ENCODE data around the gene SLCO2B1.

The SLCO2B1 gene

GRCh38 chr11:75204685-75205563, 54.0 kb downstream of the SLCO2B1 start:
- no peak overlapping the region for H3K27ac Mint-ChIP-seq
- no peaks in the 10 kb centered on the region for H3K9me3 Mint-ChIP-seq
- DNase-seq = peak; percentile 76 to 82
- no peaks in the 10 kb centered on the region for H3K4me1 Mint-ChIP-seq
- peaks cover 10% of the 10 kb centered on the region for H3K27me3 Mint-ChIP-seq
- ATAC-seq = peak; percentile 95
- H3K4me3 Mint-ChIP-seq = no peak overlapping the region

DNA sequence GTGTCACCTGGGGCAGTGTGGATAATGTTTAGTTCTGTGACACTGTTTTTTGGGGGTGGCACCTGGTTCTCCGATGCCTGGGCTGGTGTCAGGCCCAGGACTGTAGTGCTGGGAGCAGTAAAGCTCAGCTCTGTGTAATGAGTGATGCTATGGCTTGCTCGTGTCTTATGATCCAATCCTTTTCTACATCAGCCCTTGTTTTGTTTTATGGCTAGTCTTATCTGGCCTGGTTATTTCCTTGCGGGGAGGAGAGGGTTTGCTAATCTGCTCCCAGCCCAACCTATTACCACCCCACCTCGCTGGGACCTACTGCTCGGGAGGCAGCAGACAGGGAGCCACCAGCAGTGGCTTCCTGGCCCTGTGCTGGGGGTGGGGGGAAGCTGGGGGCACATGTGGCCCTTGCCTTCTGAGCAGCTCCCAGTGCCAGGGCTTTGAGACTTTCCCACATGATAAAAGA, 54.7 kb downstream of the SLCO2B1 start:
- Mint-ChIP-seq H3K27me3 (peaks cover 10% of the 10 kb centered on the region), H3K9me3 (no peaks in the 10 kb centered on the region), H3K4me3 (no peak overlapping the region), H3K4me1 (no peaks in the 10 kb centered on the region), H3K27ac (no peak overlapping the region)
- DNase-seq (no peak), ATAC-seq (no peak)

GRCh38 chr11:75208446-75208845, 57.5 kb downstream of the SLCO2B1 start:
- DNase-seq (no peak), ATAC-seq (no peak)
- Mint-ChIP-seq H3K4me1 (no peaks in the 10 kb centered on the region), H3K4me3 (no peak overlapping the region), H3K9me3 (no peaks in the 10 kb centered on the region), H3K27me3 (peaks cover 19% of the 10 kb centered on the region), H3K27ac (no peak overlapping the region)

- Mint-ChIP-seq H3K9me3 (no peaks in the 10 kb centered on the region), H3K4me1 (no peaks in the 10 kb centered on the region), H3K27ac (no peak overlapping the region), H3K27me3 (peaks cover 20% of the 10 kb centered on the region), H3K4me3 (no peak overlapping the region)
- no peak for DNase-seq
- no peak for ATAC-seq
Observed at GRCh38 chr11:75212411-75212810, 61.5 kb downstream of the SLCO2B1 start.

DNA sequence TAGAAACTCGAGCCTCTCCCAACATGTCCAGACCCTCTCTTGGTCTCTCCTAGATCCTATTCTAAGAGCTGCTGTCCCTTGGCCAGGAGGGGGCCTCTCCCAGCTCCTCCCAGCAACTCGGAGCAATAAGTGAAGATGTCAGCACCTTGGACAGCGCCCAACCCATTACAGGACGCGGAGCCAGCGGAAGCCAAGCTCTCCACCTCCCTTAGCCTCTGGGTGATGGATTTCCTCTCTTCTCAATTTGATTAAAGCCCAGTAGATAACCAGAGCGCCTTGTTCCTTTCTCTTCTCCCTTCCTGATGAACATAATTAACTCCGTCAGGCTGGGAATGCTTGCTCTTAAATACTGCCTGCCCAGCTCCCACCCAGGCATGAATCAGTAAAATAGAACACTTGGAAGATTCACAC, 63.5 kb downstream of the SLCO2B1 start:
- ATAC-seq = peak; percentile 57
- no peaks in the 10 kb centered on the region for H3K9me3 Mint-ChIP-seq
- no peaks in the 10 kb centered on the region for H3K4me1 Mint-ChIP-seq
- peaks cover 34% of the 10 kb centered on the region for H3K27me3 Mint-ChIP-seq
- peak; percentile 64 to 65 for DNase-seq
- H3K27ac Mint-ChIP-seq = no peak overlapping the region
- H3K4me3 Mint-ChIP-seq = no peak overlapping the region

- H3K9me3 Mint-ChIP-seq = no peaks in the 10 kb centered on the region
- H3K4me3 Mint-ChIP-seq = no peak overlapping the region
- ATAC-seq (no peak), DNase-seq (no peak)
- H3K27ac Mint-ChIP-seq = no peak overlapping the region
- H3K27me3 Mint-ChIP-seq = peaks cover 34% of the 10 kb centered on the region
- H3K4me1 Mint-ChIP-seq = no peaks in the 10 kb centered on the region
Observed at GRCh38 chr11:75214843-75215242, 63.9 kb downstream of the SLCO2B1 start.

- no peak overlapping the region for H3K4me3 Mint-ChIP-seq
- ATAC-seq (no peak), DNase-seq (no peak)
- H3K4me1 Mint-ChIP-seq = no peaks in the 10 kb centered on the region
- H3K27me3 Mint-ChIP-seq = peaks cover 25% of the 10 kb centered on the region
- no peak overlapping the region for H3K27ac Mint-ChIP-seq
- H3K9me3 Mint-ChIP-seq = no peaks in the 10 kb centered on the region
Observed at GRCh38 chr11:75219869-75220268, 69.0 kb downstream of the SLCO2B1 start.

DNA sequence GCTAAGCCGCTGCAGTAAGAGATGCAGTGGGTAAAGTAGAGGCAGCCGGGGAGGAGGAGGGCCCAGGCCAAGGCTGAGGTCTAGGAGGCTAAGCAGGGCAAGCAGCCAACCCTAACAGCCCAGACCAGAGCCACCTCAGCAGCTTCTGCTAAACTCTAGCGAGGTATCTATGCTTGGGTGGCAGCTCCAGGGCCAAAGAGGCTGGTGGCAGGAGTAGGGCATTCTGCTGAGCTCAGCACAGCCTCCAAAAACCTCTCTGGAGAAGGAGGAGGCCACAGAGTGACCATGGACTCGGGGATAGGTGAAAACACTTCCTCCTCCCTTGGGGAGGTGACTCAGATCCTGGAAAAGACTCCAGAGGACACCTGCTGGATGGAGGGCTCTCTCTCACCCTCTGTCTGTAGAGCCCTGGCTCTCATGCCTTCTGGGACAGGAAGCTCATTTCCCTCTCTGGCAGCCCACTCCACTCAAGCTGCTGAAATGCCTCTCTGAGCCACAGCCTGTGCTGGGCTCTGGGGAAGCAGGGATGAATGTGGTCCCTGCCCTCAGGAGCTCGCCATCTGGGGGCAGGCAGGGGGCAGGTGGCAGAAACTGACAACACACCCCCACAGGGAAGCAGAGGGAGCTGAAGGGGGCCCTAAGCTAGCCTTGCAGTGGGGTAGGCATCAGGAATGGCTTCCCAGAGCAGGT, 73.2 kb downstream of the SLCO2B1 start:
- Mint-ChIP-seq H3K27ac (no peak overlapping the region), H3K4me3 (no peak overlapping the region), H3K4me1 (no peaks in the 10 kb centered on the region), H3K27me3 (peaks cover 3% of the 10 kb centered on the region), H3K9me3 (no peaks in the 10 kb centered on the region)
- DNase-seq (no peak), ATAC-seq (no peak)

GRCh38 chr11:75225794-75226193, 74.9 kb downstream of the SLCO2B1 start:
- no peak for ATAC-seq
- no peak for DNase-seq
- H3K27me3 Mint-ChIP-seq = peaks cover 12% of the 10 kb centered on the region
- H3K4me1 Mint-ChIP-seq = no peaks in the 10 kb centered on the region
- peak overlapping the region in 1 of 2 donors; percentile 29 for H3K27ac Mint-ChIP-seq
- H3K4me3 Mint-ChIP-seq = no peak overlapping the region
- H3K9me3 Mint-ChIP-seq = no peaks in the 10 kb centered on the region

GRCh38 chr11:75229466-75229865, 78.6 kb downstream of the SLCO2B1 start:
- no peak for ATAC-seq
- Mint-ChIP-seq H3K27me3 (peaks cover 33% of the 10 kb centered on the region), H3K4me3 (no peak overlapping the region), H3K9me3 (peaks cover 6 to 9% of the 10 kb centered on the region in 2 donors), H3K27ac (no peak overlapping the region), H3K4me1 (no peaks in the 10 kb centered on the region)
- DNase-seq = no peak

DNA sequence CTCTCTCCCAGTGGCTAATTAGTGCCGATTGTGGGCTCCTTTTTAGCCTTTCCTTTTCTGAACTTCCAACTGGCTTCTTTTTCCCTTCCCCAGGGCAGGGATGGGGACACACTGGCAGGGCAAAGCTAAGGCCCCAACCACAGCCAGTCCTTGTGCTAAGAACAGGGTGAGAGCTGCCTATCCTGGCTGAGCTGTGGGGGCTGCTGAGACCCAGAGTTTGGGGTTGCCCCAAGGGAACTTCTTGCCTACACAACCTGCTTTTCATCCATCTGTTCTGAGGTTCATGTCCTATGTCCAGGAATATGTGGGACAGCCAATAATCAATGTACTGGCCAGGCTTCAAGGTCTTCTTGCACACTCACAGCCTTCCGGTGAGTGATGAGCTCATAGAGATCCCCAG, 79.7 kb downstream of the SLCO2B1 start:
- ATAC-seq = no peak
- H3K27me3 Mint-ChIP-seq = peaks cover 35% of the 10 kb centered on the region
- no peak overlapping the region for H3K27ac Mint-ChIP-seq
- DNase-seq = no peak
- no peak overlapping the region for H3K4me3 Mint-ChIP-seq
- H3K9me3 Mint-ChIP-seq = peaks cover 6 to 9% of the 10 kb centered on the region in 2 donors
- H3K4me1 Mint-ChIP-seq = no peaks in the 10 kb centered on the region

- Mint-ChIP-seq H3K27ac (no peak overlapping the region), H3K4me1 (no peaks in the 10 kb centered on the region), H3K27me3 (peaks cover 66% of the 10 kb centered on the region), H3K9me3 (peaks cover 6 to 9% of the 10 kb centered on the region in 2 donors), H3K4me3 (no peak overlapping the region)
- ATAC-seq (no peak), DNase-seq (no peak)
Observed at GRCh38 chr11:75233754-75234172, 82.9 kb downstream of the SLCO2B1 start.

GRCh38 chr11:75236062-75236461, 85.2 kb downstream of the SLCO2B1 start:
- no peak for ATAC-seq
- Mint-ChIP-seq H3K9me3 (peaks cover 6 to 9% of the 10 kb centered on the region in 2 donors), H3K4me1 (peaks cover 8% of the 10 kb centered on the region), H3K4me3 (no peak overlapping the region), H3K27ac (no peak overlapping the region), H3K27me3 (peaks cover 70% of the 10 kb centered on the region)
- DNase-seq = no peak

DNA sequence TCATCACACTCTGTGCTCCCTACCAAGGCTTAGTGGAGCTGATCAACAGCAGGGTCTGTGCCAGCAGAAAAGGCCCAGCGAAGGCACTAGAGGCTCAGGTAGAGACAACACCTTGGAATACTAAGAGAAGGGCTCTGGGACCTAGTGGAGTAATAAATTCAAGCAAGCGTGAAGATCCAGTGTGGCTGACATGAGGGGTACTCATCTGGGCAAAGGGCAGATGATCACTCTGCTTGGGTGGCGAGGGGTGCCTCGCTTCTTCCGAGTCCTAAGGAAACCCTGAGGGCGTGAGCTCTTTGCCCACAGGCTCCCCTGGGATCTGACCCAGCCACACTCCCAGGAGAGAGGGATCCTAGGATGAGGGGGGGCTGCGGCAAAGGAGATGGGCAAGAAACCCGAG, 86.1 kb downstream of the SLCO2B1 start:
- H3K4me3 Mint-ChIP-seq = no peak overlapping the region
- DNase-seq = no peak
- H3K9me3 Mint-ChIP-seq = peaks cover 6 to 9% of the 10 kb centered on the region in 2 donors
- ATAC-seq = no peak
- peaks cover 10% of the 10 kb centered on the region for H3K4me1 Mint-ChIP-seq
- peaks cover 67% of the 10 kb centered on the region for H3K27me3 Mint-ChIP-seq
- H3K27ac Mint-ChIP-seq = no peak overlapping the region

DNA sequence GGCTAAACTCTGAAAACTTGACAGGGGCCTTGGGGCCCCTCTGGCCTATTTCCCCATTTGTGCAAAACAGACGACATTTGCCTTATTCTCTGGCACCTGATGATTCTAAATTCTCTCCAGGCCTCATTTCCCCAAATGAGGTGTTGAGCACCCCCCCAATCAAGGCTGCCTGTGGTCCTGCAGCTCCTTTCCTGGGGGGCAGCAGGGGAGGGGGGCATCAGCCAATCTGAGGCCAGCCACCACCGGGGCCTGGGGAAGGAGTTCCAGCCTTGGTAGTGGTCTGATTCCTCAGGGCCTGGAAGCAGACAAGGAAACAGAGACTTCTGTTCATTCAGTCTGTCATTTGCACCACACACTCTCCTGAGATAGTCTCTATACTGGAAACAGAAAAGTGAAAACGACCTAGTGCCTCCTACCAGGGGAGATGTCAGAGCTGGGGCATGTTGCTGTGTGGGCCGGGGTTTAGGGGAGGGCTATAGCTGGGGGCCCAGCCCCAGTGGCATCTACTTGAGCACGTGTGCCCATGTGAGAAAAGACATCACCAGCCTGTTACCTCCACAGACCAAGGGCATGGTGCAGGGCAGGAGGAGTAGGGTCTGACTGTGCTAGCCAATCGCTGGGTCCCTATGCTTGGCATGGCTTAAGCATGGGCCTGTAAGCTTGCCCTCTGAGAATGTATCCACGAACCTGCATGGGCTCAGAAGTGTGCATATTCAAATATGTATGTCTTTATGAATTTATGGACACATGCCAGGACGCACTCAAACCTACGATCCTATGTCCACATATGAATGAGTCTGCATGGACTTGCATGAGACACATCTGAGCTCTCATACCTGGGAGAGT, 87.9 kb downstream of the SLCO2B1 start:
- Mint-ChIP-seq H3K27me3 (peaks cover 77% of the 10 kb centered on the region), H3K4me1 (peaks cover 22% of the 10 kb centered on the region), H3K27ac (no peak overlapping the region), H3K9me3 (peaks cover 2 to 3% of the 10 kb centered on the region in 2 donors), H3K4me3 (peak overlapping the region in 1 of 2 donors; percentile 92)
- ATAC-seq = no peak
- no peak for DNase-seq

Data from stimulated activated naive CD8-positive, alpha-beta T cell treated with anti-CD3 and anti-CD28 coated beads, Interleukin-15, amount 100 ng/mL, for 72 hours (primary cell).